Tibial artery (tissue), 4 donors: ENCODE measurements around the gene SLC39A11.

ENCODE experiments used
- DNase-seq, 2 donors: peaks; one replicate each; pipeline ENCODE4 v3.0.0-alpha.2; 2019
- H3K27ac ChIP-seq, 2 donors: fragments of 200-600 bp; sonication (generic) in 1 of 2; 1 replicate in 1 of 2; 2 replicates in 1 of 2; pipeline ENCODE4 v1.5.1; 2018 to 2019; ENCODE audit warnings: mild to moderate bottlenecking in 1 of 2
- H3K27me3 ChIP-seq, 2 donors: fragments of 200-600 bp; sonication (generic) in 1 of 2; one replicate each; pipeline versions ENCODE4 v1.5.1 to v1.6.0; 2016 to 2019
- H3K36me3 ChIP-seq, 3 donors: fragments of 200-600 bp; sonication (generic) in 2 of 3; one replicate each; pipeline ENCODE4 v1.5.1; 2016 to 2019; ENCODE audit warnings: mild to moderate bottlenecking in 2 of 3
- H3K4me1 ChIP-seq, 4 donors: fragments of 200-600 bp; sonication (generic) in 2 of 4; 1 replicate in 3 of 4; 2 replicates in 1 of 4; pipeline ENCODE4 v1.5.1; 2016 to 2019
- H3K4me3 ChIP-seq, 2 donors: fragments of 200-600 bp; sonication (generic) in 1 of 2; 1 replicate in 1 of 2; 2 replicates in 1 of 2; pipeline ENCODE4 v1.5.1; 2018 to 2019; ENCODE audit warnings: mild to moderate bottlenecking in 2 of 2
- H3K9me3 ChIP-seq, 3 donors: fragments of 200-600 bp; sonication (generic) in 1 of 3; one replicate each; pipeline ENCODE4 v1.5.1; 2016 to 2019
- CTCF ChIP-seq, 2 experiments: fragments of 200-600 bp in 1 of 2; fragments of 450-650 bp in 1 of 2; IDR thresholded peaks; one replicate each; pipeline ENCODE4 v1.5.1; 2017 to 2019; ENCODE audit warnings: antibody characterized with exemption in 2 of 2, mild to moderate bottlenecking in 1 of 2, moderate library complexity in 1 of 2
- intact Hi-C: fragments of 100-400 bp; cut with DNase I; formaldehyde crosslinking; loops from one replicate; pipeline ENCODE4 v1.15.0; 2023; ENCODE audit warnings: low total_unique reads

The SLC39A11 gene

DNA sequence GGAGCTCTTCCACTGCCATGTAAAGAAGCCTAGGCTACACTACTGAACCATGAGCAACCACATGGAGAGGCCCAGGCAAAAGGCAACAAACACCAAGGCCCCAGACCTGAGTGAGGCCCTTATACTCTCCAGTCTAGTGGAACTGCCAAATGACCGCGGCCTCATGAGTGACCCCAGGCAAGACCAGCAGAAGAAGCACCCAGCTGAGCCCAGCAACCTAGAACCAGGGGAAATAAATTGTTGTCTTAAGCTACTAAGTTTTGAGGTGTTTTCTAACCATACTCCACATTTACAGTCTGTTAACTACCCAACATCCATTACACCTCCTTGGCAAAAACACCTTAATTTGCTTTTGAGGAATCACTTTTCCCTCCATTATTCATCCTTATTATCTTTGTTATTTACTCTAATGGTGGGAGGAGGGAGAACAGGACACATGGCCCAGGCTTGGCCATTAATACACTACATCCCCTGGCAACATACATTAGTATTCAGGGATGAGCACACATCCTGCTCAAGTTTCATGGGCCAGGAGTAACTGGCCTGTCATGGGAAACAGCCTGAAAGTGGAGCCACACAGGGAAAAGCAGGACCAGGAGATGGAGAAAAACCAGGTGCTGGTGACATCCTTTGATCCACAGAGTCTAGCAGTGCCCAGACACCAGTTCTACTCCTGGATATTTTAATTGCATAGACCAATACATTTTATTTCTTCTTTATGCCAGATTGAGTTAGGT lies 26.2 kb downstream of the SLC39A11 start:
- intact Hi-C loops, result no loop called here
- H3K27ac ChIP-seq, result peak overlapping the region in 1 of 2 donors; percentile 77
- no peak for TF ChIP-seq CTCF (IDR thresholded peaks at IDR 0.05)
- H3K4me3 ChIP-seq, result no peak overlapping the region
- no peak for DNase-seq
- H3K36me3 ChIP-seq, result no peaks in the 10 kb centered on the region
- no peaks in the 10 kb centered on the region for H3K9me3 ChIP-seq
- H3K27me3 ChIP-seq, result no peaks in the 10 kb centered on the region
- H3K4me1 ChIP-seq, result peaks cover 0 to 76% (median 37%) of the 10 kb centered on the region in 4 donors

DNA sequence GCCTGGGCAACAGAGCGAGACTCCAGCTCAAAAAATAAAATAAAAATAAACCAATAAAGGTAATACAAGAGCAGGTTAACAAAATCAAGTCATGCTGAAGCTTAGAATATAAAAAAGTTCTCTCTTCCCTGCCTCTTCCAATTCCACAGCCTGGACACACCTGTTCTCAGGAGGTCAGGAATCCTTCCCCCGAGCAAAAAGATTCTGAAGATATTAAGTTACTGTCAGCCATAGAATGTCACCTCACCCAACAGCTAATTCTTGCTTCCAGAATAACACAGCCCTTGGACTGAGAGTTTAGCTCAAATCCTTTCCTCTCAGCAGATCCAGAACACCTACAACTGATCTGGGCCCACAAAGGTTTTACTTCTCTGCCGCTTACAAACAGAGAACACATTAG lies 27.1 kb downstream of the SLC39A11 start:
- Histone ChIP-seq H3K27ac (peak overlapping the region; percentile 66 to 77), H3K9me3 (no peaks in the 10 kb centered on the region), H3K36me3 (no peaks in the 10 kb centered on the region), H3K4me3 (no peak overlapping the region), H3K4me1 (peaks cover 0 to 68% (median 37%) of the 10 kb centered on the region in 4 donors), H3K27me3 (no peaks in the 10 kb centered on the region)
- intact Hi-C loops, result no loop called here
- no peak for TF ChIP-seq CTCF (IDR thresholded peaks at IDR 0.05)
- no peak for DNase-seq

DNA sequence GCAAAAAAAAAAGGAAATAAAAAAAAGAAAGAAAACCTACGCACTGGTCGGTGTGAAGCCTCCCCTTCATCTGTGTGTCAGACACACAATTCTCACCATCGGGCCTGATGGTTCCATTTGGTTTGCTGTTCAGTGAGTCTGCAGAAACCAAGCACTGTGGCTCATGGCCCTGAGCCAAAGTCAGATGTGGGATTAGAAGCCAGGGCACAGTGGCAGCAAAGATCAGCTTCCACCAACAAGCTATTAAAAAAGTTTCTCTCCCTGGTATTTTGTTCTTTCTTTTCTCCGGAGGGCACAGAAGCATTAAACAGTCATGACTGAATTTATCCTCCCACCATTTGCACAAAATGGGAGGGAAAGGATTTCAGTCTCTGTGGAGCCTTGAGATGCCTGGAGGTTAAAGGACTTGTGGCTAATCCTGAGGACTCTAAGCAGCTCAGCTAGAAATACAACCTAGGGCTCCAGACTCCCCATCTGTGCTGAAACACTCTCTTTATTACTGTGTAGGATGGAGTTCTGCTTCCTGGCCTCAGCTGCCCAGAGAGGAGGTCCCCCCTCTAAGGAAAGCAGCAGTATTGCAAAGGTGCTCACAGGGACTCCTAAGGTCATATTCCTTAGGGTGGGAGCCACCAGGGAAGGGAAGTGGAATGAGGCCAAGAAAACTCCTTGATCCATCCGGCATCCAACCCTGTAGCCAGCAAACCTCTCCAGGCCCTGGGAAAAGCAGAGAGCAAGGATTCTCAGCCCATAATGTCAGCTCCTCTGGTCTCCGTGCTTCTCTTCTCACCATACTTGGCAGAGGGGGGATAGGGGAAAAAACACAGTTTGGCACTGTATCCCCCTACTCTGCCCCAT lies 28.2 kb downstream of the SLC39A11 start:
- H3K36me3 ChIP-seq, result no peaks in the 10 kb centered on the region

DNA sequence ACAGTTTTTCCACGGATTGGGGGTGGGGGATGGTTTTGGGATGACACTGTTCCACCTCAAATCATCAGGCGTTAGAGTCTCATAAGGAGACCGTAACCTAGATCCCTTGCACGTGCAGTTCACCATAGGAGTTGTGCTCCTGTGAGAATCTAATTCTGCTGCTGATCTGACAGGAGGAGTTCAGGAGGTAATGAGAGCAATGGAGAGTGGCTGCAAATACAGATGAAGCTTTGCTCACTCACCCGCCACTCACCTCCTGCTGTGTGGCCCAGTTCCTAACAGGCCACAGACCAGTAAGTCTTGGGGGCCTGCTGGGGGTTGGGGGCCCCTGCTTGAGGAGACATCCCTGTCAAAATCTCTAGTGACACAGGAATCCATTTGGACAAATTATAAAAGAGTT lies 29.8 kb downstream of the SLC39A11 start:
- Histone ChIP-seq H3K27me3 (no peaks in the 10 kb centered on the region), H3K27ac (peak overlapping the region in 1 of 2 donors; percentile 77), H3K36me3 (no peaks in the 10 kb centered on the region), H3K9me3 (no peaks in the 10 kb centered on the region), H3K4me1 (peaks cover 0 to 55% (median 24%) of the 10 kb centered on the region in 4 donors), H3K4me3 (no peak overlapping the region)
- TF ChIP-seq CTCF (IDR thresholded peaks at IDR 0.05), result no peak
- no peak for DNase-seq
- intact Hi-C loops, result no loop called here

More for the DNA sequence above, 28.2 kb downstream of the SLC39A11 start:
- Histone ChIP-seq H3K4me3 (no peak overlapping the region), H3K27ac (peak overlapping the region; percentile 66 to 77), H3K4me1 (peaks cover 0 to 59% (median 35%) of the 10 kb centered on the region in 4 donors), H3K9me3 (no peaks in the 10 kb centered on the region), H3K27me3 (no peaks in the 10 kb centered on the region)
- DNase-seq, result peak; percentile 45 to 82
- TF ChIP-seq CTCF (IDR thresholded peaks at IDR 0.05), result no peak
- intact Hi-C loops, result no loop called here

- peaks cover 0 to 45% (median 22%) of the 10 kb centered on the region in 4 donors for H3K4me1 ChIP-seq
- no peaks in the 10 kb centered on the region for H3K9me3 ChIP-seq
- H3K27me3 ChIP-seq, result no peaks in the 10 kb centered on the region
- DNase-seq, result no peak
- H3K36me3 ChIP-seq, result no peaks in the 10 kb centered on the region
- H3K27ac ChIP-seq, result no peak overlapping the region
- no peak overlapping the region for H3K4me3 ChIP-seq
- TF ChIP-seq CTCF (IDR thresholded peaks at IDR 0.05), result no peak
- intact Hi-C loops, result no loop called here
Measured at GRCh38 chr17:73061161-73061560, 31.3 kb downstream of the SLC39A11 start.
